Activated naive CD8-positive, alpha-beta T cell treated with anti-CD3 and anti-CD28 coated beads, Interleukin-2, amount 10 ng/mL, durations not matched to agents 7 days and 5 days (primary cell): ENCODE measurements around the gene KIF26A. TPM values are rescaled to one million over a fixed set of nuclear protein-coding genes. Genes with fewer than 3 reads are reported as not detected.

Experiments used
- ATAC-seq: fragments of 150-1000 bp; cut with Tn5 transposase; one replicate; pipeline ENCODE4 v1.10.0; 2021; ENCODE audit warnings: low read depth, moderate library complexity
- POLR2A ChIA-PET: fragments of 350-600 bp; sonication (Branson Sonifier 250); formaldehyde crosslinking; loops from one replicate; lab custom pipeline; 2021; ENCODE audit warnings: antibody characterized with exemption; lab: Charles Lee
- DNase-seq: peaks from one replicate; pipeline ENCODE4 v3.0.0; 2021
- H3K27ac Mint-ChIP-seq: one replicate; pipeline ENCODE4 v1.8.0; 2022; ENCODE audit warnings: mild to moderate bottlenecking, mixed read lengths
- H3K27me3 Mint-ChIP-seq: one replicate; pipeline ENCODE4 v1.8.0; 2022; ENCODE audit warnings: mild to moderate bottlenecking, moderate library complexity, mixed read lengths
- H3K36me3 Mint-ChIP-seq: one replicate; pipeline ENCODE4 v1.8.0; 2021; ENCODE audit warnings: mild to moderate bottlenecking, mixed read lengths
- H3K4me1 Mint-ChIP-seq: one replicate; pipeline ENCODE4 v1.8.0; 2021; ENCODE audit warnings: mixed read lengths
- H3K4me3 Mint-ChIP-seq: one replicate; pipeline ENCODE4 v1.8.0; 2022; ENCODE audit warnings: mild to moderate bottlenecking, moderate library complexity, mixed read lengths
- H3K9me3 Mint-ChIP-seq: one replicate; pipeline ENCODE4 v1.8.0; 2021; ENCODE audit warnings: mixed read lengths
- total RNA-seq, 2 experiments: library from RNA; stranded (reverse); gene quantifications; one replicate each; pipeline ENCODE4 v1.2.3, GENCODE V29; 2021

Gene KIF26A
- total RNA-seq, 2 experiments from 2014 or later = 0.17 to 0.26 TPM

DNA sequence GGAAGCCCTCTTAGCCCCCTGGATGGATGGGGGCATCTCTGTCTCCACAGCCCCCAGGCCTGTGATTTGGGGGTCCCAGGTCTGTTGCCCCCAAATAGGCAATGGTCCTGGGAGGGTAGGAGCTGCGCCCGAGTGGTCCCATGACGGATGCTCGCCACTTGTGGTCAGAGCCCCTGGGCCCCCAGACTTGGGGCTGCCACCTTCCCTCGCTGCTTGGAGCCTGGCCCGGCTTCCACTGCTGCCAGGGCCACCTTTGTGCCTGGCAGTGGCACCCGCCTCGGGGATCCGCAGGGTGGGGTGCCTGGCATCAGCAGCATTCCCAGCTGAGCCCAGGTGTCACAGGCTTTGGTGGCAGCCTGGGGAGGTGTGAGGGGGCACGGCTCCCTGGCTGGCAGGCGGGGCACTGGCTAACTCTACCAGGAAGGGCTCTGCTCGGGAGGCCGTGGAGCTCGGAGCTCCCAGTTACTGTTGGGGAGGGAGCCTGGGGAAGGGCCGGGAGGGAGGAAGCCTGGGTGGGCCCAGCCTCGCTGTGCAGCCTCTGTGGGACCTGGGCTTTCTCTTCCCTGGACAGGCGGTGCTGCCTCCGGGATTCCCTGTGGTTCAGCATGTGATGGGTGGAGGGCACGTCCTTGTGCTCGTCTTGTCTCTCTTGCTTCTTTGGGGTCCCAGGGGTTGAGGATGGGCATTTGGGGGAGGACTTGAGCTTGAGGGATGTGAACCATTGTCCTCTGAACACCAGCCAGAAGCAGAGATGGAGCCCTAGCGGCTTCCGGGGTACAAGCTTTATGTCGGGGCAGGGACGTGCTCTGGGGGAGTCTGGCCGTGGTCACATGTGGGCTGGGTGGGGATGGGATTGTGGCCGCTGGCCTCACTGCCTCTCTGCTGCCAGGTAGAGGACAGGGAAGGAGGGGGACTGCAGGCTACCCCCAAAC, 5.4 kb downstream of the KIF26A start:
- Mint-ChIP-seq H3K36me3 (no peaks in the 10 kb centered on the region), H3K9me3 (no peaks in the 10 kb centered on the region), H3K4me1 (no peaks in the 10 kb centered on the region), H3K4me3 (no peak overlapping the region), H3K27ac (no peak overlapping the region), H3K27me3 (peaks cover 8% of the 10 kb centered on the region)
- no peak for ATAC-seq
- peak; percentile 20 for DNase-seq
- POLR2A ChIA-PET = no interaction called here

DNA sequence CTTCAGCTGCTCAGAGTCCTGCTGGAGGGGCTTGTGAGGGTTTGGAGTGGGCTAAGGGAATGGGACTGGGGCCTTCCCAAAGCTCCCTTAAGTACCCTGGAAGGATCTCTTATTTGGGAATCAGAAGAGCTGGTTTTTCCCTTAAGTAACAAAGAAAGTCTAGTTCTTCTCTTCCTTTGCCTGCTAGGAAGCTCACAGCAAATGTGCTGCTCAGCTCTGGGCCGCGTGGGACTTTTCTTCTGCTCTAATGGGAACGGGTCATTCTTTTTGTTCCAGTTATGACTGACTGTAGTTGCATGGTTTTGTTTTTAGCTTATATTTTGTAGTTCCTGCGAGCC, 6.0 kb downstream of the KIF26A start:
- Mint-ChIP-seq H3K27ac (no peak overlapping the region), H3K9me3 (no peaks in the 10 kb centered on the region), H3K27me3 (peaks cover 8% of the 10 kb centered on the region), H3K4me1 (no peaks in the 10 kb centered on the region), H3K4me3 (no peak overlapping the region), H3K36me3 (no peaks in the 10 kb centered on the region)
- ATAC-seq = no peak
- DNase-seq = no peak
- POLR2A ChIA-PET = no interaction called here

DNA sequence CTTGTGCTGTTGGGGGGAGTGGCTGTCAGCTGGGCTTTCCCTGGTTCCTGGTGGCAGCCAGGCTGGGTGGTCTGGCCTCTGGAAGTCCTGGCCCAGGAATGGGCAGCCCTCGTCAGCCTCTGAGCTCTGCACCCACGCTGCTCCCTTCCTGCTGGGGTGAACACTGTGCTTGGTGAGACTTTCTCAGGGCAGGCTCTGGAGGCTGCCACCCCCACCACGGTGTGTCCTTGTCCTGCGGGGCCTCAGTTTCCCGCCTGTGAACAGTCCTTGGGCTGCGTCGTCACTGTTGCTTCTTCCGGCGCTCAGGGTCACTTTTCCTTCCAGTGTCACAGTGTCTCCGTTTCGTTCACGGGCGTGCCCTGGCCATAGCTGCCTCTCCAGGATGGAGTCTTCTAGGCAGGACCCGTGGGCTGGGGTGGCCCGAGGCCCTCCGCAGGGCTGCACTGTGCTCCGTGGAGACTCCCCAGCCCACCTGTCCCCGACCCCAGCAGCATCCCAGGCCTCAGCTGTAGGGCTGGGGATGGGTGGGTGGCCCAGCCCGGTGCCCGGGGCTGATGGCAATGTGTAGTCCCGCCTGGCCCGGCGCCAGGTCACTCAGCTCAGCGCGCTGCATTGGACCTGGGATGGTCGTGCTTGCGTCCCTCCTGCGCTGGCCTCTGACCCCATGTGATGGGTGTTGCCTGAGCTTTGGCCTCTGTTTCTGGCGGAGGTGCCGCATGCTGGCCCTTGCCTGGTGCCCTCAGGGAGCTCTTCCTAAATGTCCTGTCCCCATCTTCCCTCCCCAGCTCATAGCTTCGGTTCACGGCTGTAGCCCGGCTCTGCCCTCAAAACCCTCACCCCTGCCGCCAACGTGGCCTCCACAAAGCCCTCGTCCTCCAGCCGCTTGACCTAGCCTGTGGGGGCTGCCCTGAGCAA, 6.8 kb downstream of the KIF26A start:
- peaks cover 6% of the 10 kb centered on the region for H3K27me3 Mint-ChIP-seq
- no peaks in the 10 kb centered on the region for H3K36me3 Mint-ChIP-seq
- no peak overlapping the region for H3K27ac Mint-ChIP-seq
- no peaks in the 10 kb centered on the region for H3K4me1 Mint-ChIP-seq
- no peak overlapping the region for H3K4me3 Mint-ChIP-seq
- DNase-seq = peak; percentile 20
- no peaks in the 10 kb centered on the region for H3K9me3 Mint-ChIP-seq
- no peak for ATAC-seq
- POLR2A ChIA-PET = no interaction called here

DNA sequence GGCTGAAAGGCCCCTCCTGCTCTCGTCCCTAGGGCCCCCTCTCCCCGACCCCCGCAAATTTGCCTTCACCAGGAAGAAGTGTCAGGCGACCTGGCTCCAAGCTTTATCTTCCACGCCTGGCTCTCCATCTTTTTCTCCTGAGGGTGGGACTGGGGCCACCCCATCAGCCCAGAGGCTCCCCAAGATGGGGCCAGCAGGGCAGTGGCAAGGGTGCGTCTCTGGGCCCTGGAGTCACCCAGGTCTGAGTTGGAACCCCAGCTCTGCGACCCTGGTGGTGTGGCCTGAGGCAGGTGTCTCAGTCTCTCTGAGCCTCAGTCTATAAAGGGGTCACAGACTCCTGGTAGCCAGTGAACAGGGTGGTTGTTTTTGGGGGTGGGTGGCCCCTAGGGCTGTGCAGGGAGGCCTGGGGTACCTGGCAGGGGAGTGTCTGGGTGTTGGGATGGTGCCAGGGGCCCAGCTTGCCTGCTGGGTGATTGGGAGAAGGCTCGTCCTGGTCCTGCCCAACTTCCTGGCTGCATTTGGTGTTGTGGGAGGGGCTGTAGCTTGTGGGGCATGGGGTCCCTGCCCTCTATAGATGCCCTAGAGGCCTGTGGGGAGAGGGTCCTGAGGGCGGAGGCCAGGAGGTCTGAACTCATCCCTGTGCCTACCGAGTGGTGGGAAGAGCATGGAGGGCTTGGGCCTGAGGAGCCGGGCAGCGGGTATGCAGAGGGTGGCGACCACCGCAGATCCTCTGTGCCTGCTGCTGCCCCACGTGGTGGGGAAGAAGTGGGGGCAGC, 7.6 kb downstream of the KIF26A start:
- H3K36me3 Mint-ChIP-seq = no peaks in the 10 kb centered on the region
- H3K9me3 Mint-ChIP-seq = no peaks in the 10 kb centered on the region
- H3K27ac Mint-ChIP-seq = no peak overlapping the region
- DNase-seq (peak; percentile 16), ATAC-seq (no peak)
- POLR2A ChIA-PET = no interaction called here
- H3K4me3 Mint-ChIP-seq = no peak overlapping the region
- peaks cover 2% of the 10 kb centered on the region for H3K27me3 Mint-ChIP-seq
- H3K4me1 Mint-ChIP-seq = no peaks in the 10 kb centered on the region

DNA sequence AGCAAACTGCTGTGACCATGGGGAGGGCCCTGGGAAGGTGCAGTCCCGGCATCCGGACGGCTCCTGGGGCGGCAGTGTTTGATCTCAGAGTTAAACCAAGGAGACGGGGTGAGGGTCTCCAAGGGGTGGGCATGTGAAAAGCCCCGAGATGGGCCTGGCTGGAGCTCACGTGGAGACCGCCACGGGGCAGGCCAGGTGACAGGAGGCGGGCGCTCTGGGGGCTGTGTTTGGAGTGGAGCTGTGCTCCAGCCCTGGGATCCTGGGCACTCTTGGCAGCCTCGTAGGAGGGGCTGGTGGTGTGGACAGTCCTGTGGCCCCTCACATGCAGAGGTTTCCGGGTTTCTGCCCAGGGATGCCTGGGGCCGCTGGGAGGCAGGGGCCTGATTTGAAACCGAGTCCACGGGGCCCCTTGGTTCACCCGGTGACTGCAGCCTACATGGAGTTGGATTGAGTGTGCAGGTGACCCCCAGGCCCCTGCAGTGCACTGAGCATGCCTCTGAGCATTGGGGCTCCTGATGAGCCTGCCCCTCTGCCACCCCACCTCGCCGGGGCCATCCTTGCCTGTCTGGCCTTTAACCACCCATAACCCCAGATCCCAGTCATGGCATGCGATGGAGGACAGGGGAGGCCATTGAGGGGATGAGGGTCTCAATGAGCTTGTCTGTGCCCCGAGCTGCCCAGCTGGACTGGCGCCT, 8.4 kb downstream of the KIF26A start:
- H3K9me3 Mint-ChIP-seq = no peaks in the 10 kb centered on the region
- POLR2A ChIA-PET = no interaction called here

DNA sequence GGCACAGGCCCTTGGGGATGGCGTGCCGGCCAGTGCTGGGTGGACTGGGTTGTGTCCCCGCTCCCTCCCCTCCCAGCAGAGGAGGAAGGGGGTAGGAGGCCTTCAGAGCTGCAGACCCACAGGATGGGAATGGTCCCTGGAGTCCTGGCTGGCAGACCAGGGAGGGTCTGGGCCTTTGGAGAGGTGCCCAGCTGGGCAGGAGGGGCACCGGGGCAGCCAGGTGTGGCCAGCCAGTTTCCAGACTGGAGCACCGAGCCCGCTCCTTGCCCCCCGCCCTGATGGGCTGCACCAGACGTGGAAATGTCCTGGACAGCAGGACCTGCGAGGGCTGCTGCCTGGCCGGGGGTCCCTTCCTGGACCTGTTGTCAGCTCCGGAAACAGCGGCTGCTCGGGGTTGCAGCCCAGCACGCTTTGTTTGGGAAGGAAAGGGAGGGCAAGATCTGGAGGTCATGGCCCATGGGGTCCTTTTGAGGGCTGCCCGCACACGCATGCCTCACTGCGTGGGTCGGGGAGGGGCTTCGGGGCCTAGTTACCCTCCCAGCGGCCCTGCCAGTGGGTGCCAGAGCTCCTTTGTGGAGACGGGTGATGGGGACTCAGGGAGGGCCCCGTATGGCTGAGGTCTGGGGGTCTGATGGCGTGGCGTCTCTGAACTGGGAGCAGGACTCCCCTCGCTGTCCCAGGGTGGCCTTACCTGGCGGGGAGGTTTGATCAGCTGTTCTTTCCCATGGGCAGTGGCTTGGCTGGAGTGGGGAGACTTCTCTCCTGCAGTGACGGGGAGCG, 9.1 kb downstream of the KIF26A start:
- no peak overlapping the region for H3K27ac Mint-ChIP-seq
- no peaks in the 10 kb centered on the region for H3K9me3 Mint-ChIP-seq
- no peak overlapping the region for H3K4me3 Mint-ChIP-seq
- no peaks in the 10 kb centered on the region for H3K36me3 Mint-ChIP-seq
- H3K4me1 Mint-ChIP-seq = no peaks in the 10 kb centered on the region
- POLR2A ChIA-PET = no interaction called here
- DNase-seq (no peak), ATAC-seq (no peak)
- peaks cover 2% of the 10 kb centered on the region for H3K27me3 Mint-ChIP-seq

More for the DNA sequence above, 8.4 kb downstream of the KIF26A start:
- peaks cover 2% of the 10 kb centered on the region for H3K27me3 Mint-ChIP-seq
- DNase-seq (no peak), ATAC-seq (no peak)
- H3K36me3 Mint-ChIP-seq = no peaks in the 10 kb centered on the region
- H3K4me3 Mint-ChIP-seq = no peak overlapping the region
- no peaks in the 10 kb centered on the region for H3K4me1 Mint-ChIP-seq
- H3K27ac Mint-ChIP-seq = no peak overlapping the region

DNA sequence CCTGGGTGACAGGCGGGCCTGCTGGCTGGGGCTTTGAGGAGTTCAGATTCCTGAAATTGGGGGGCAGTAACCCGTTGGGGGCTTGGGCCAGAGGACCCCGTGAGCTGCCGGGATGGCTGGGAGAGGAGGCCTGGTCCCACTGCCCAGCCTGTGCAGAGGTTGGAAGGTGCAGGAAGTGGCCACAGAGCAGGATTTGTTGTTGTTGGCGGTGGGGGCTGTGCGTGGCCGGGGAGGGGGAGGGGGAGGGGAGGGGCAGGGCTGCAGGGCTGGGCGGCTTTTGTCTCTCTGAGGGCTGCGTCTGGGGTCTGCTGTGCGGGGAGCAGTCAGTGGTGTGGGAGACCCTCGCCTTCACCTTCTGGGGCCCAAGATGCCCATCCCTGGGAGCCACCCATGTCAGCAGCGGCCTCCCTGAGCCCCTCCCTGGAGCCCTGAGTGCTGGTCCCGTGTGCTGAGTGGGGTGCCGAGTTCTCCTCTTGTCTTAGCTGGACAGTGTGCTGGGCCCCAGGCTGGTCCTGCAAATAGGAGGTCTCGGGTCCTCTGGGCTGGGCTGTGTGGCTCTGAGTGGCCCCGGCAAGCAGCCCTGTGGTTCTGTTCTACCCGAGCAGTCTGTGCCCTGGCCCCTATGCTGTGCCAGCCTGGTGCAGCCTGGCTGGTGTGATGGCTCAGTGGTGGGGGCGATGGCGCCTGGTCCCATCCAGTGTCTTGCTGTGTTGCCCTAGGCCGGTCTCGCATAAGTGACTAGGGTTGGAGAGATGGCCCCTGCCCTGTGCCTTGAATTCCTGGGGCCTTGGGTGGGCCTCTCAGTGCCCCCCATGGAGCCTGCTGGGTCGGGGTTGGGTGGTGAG, 10.3 kb downstream of the KIF26A start:
- Mint-ChIP-seq H3K4me1 (no peaks in the 10 kb centered on the region), H3K27ac (no peak overlapping the region), H3K36me3 (no peaks in the 10 kb centered on the region), H3K27me3 (peaks cover 2% of the 10 kb centered on the region), H3K9me3 (no peaks in the 10 kb centered on the region), H3K4me3 (no peak overlapping the region)
- POLR2A ChIA-PET = no interaction called here
- ATAC-seq (no peak), DNase-seq (no peak)

DNA sequence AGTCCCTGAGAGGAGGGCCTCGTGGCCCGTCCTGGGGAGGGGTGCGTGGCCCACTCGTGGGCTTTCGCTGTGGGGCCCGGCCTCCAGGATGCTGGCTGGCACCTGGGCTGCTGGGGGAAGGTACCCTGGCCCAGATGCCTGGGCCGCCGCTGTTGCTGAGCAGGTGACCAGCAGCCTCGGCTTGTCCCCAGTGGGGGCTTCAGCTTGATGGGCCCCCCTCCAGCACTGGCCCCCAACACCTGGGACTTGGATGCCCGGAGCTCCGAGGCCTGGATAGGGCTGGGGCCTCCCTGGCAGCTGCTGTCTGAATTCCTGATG, 10.8 kb downstream of the KIF26A start:
- POLR2A ChIA-PET = no interaction called here
- no peak for DNase-seq
- no peak for ATAC-seq
- Mint-ChIP-seq H3K36me3 (no peaks in the 10 kb centered on the region), H3K9me3 (no peaks in the 10 kb centered on the region), H3K4me3 (no peak overlapping the region), H3K27ac (no peak overlapping the region), H3K27me3 (peaks cover 2% of the 10 kb centered on the region), H3K4me1 (no peaks in the 10 kb centered on the region)

DNA sequence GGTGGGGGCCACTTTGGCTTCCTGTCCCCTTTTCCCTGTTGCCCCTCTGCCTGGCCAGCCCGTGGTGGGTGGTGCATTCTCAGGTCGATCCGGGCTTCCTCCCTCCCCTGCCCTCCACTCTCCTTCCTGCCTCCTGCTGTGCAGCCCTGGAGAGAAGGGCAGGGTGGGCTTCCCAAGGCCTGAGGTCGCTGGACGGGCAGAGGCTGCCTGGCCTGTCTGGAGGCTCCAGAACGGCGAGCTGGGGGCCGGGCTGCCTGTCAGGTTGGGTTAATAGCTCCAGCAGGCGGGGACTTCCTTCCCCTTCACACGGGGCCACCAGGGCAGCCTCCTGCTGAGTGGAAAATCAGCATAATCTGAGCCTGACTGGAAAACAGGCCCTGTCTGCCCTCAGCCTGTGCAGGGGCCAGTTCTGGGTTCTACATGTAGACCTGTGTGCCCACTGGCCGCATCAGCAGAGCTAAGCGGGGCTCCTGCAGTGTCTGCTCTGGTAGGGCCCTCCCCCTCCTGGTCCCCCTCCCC, 11.3 kb downstream of the KIF26A start:
- POLR2A ChIA-PET = no interaction called here
- peak; percentile 57 for ATAC-seq
- H3K27me3 Mint-ChIP-seq = peaks cover 2% of the 10 kb centered on the region
- H3K4me3 Mint-ChIP-seq = no peak overlapping the region
- no peak for DNase-seq
- H3K27ac Mint-ChIP-seq = no peak overlapping the region
- H3K4me1 Mint-ChIP-seq = no peaks in the 10 kb centered on the region
- no peaks in the 10 kb centered on the region for H3K9me3 Mint-ChIP-seq
- no peaks in the 10 kb centered on the region for H3K36me3 Mint-ChIP-seq

DNA sequence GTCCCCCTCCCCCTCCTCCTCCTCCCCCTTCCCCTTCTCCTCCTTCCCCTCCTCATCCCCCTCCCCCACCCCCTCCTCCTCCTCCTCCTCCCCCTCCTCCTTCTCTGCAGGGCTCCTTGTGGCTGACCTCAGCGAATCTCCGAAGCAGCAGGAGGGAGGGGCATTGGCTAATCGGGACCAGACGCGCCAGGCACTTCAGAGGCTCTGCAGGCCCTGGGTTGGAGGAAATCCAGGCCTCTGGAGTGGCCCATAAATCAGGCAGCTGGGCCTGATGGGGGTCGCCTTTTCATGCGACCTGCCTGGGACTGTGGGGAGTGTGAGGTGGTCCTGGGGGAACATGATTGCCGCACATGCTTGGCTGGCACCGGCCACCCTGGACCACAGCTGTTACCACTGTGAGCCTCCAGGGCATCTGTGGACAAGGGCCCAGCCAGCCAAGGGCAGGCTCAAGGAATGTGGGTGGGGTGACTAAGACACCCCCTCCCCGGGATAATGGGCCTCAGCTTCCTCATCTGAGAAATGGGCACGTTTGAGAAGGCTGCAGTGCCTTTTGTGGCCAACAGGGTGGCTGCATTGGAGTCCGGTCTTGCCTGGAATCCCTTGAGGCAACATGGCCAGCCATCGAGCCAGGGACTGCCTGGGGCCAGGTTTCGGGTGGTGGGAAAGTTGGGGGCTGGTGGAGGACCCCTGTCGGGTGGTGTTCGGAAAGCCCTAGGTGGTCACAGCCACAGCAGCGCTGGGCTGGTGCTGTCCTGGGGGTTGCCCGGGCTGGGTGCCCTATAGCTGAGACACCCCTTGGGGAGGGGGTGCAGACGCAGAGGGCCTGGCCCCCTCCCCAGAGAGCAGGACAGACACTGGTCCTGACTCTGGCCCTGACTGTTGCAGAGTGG, 12.0 kb downstream of the KIF26A start:
- DNase-seq (no peak), ATAC-seq (no peak)
- Mint-ChIP-seq H3K4me1 (no peaks in the 10 kb centered on the region), H3K9me3 (no peaks in the 10 kb centered on the region), H3K4me3 (no peak overlapping the region), H3K27ac (no peak overlapping the region), H3K36me3 (no peaks in the 10 kb centered on the region), H3K27me3 (peaks cover 2% of the 10 kb centered on the region)
- POLR2A ChIA-PET = no interaction called here

DNA sequence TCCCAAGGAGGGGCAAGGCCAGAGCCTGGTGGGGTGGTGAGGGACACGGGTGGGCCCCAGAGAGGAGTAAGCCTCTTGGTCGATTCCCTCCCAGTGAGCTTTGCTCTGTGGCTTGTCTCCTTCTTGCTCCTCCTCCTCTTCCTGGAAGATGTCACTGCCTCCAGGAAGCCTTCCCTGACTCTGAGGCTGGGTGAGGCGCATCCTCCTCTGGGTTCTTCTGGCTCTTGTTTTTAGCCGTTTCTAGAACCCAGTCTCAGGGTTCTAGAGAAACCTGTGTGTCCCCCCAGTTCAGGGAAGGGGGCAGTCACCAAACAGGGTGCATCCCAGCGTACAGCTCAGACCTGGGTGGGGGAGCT, 12.6 kb downstream of the KIF26A start:
- ATAC-seq (no peak), DNase-seq (no peak)
- H3K27me3 Mint-ChIP-seq = no peaks in the 10 kb centered on the region
- H3K4me3 Mint-ChIP-seq = no peak overlapping the region
- H3K36me3 Mint-ChIP-seq = no peaks in the 10 kb centered on the region
- H3K27ac Mint-ChIP-seq = no peak overlapping the region
- H3K4me1 Mint-ChIP-seq = no peaks in the 10 kb centered on the region
- no peaks in the 10 kb centered on the region for H3K9me3 Mint-ChIP-seq
- POLR2A ChIA-PET = no interaction called here
